CD14-positive monocyte (primary cell): Measurements from ENCODE around the gene MYZAP. TPM values are rescaled to one million over a fixed set of nuclear protein-coding genes. Genes with fewer than 3 reads are reported as not detected.

Experiments used
- DNase-seq, 3 donors: peaks; one replicate each; pipeline ENCODE4 v3.0.0-alpha.2; 2011 to 2022
- H2AFZ ChIP-seq: 2 replicates; pipeline ENCODE4 v1.6.0; 2012; ENCODE audit warnings: mild to moderate bottlenecking, low read depth, low read length, inconsistent platforms; ENCODE audit not compliant: insufficient read depth, poor library complexity, severe bottlenecking
- H3K27ac ChIP-seq, 2 donors: 1 replicate in 1 of 2; 2 replicates in 1 of 2; pipeline ENCODE4 v1.5.1; 2012 to 2013; ENCODE audit warnings: low read length in 2 of 2, control low read depth in 1 of 2, inconsistent platforms in 1 of 2, low read depth in 1 of 2, mild to moderate bottlenecking in 1 of 2
- H3K27me3 ChIP-seq, 2 donors: one replicate each; pipeline versions ENCODE4 v1.6.0 to v1.6.1; 2011 to 2013; ENCODE audit warnings: low read length in 2 of 2; ENCODE audit not compliant: control insufficient read depth in 2 of 2, insufficient read depth in 2 of 2
- H3K36me3 ChIP-seq, 2 donors: replicated peaks in 1 of 2; 1 replicate in 1 of 2; 2 replicates in 1 of 2; pipeline versions ENCODE4 v1.5.1 to v1.6.1; 2012 to 2013; ENCODE audit warnings: low read length in 2 of 2, control low read depth in 1 of 2, inconsistent platforms in 1 of 2, mild to moderate bottlenecking in 1 of 2; ENCODE audit not compliant: insufficient read depth in 2 of 2, control insufficient read depth in 1 of 2
- H3K4me1 ChIP-seq, 2 donors: 1 replicate in 1 of 2; 2 replicates in 1 of 2; pipeline versions ENCODE4 v1.5.1 to v1.6.1; 2012 to 2013; ENCODE audit warnings: low read length in 2 of 2, control low read depth in 1 of 2, inconsistent platforms in 1 of 2, mild to moderate bottlenecking in 1 of 2, moderate library complexity in 1 of 2; ENCODE audit not compliant: insufficient read depth in 2 of 2, control insufficient read depth in 1 of 2
- H3K4me2 ChIP-seq: replicated peaks from 2 replicates; pipeline ENCODE3; 2012; ENCODE audit warnings: low read length, moderate library complexity, mild to moderate bottlenecking; ENCODE audit not compliant: poor library complexity, severe bottlenecking; ENCODE audit errors: extremely low read depth
- H3K4me3 ChIP-seq, 3 experiments: fragments of 200-600 bp in 1 of 3; sonication (generic) in 1 of 3; replicated peaks in 1 of 3; 1 replicate in 2 of 3; 2 replicates in 1 of 3; pipeline ENCODE4 v1.5.1; 2011 to 2013; ENCODE audit warnings: low read length in 3 of 3, mild to moderate bottlenecking in 3 of 3, control low read depth in 2 of 3, low read depth in 2 of 3, inconsistent platforms in 1 of 3, moderate library complexity in 1 of 3
- H3K79me2 ChIP-seq: 2 replicates; pipeline ENCODE4 v1.6.0; 2012; ENCODE audit warnings: mild to moderate bottlenecking, control low read depth, inconsistent platforms, low read length, moderate library complexity; ENCODE audit not compliant: insufficient read depth
- H3K9ac ChIP-seq: 2 replicates; pipeline ENCODE4 v1.6.0; 2017; ENCODE audit warnings: low read length, mild to moderate bottlenecking; ENCODE audit not compliant: insufficient read depth, poor library complexity, severe bottlenecking
- H3K9me3 ChIP-seq, 2 donors: replicated peaks in 1 of 2; 1 replicate in 1 of 2; 2 replicates in 1 of 2; pipeline versions ENCODE4 v1.5.1 to v1.6.1; 2012 to 2013; ENCODE audit warnings: low read length in 2 of 2, control low read depth in 1 of 2; ENCODE audit not compliant: control insufficient read depth in 1 of 2, insufficient read depth in 1 of 2
- H4K20me1 ChIP-seq: 2 replicates; pipeline ENCODE4 v1.6.0; 2012; ENCODE audit warnings: mild to moderate bottlenecking, low read length, control low read depth, moderate library complexity; ENCODE audit not compliant: insufficient read depth
- H3K27ac Mint-ChIP-seq, 7 donors: one replicate each; pipeline ENCODE4 v1.8.0; 2020; ENCODE audit warnings: mild to moderate bottlenecking in 7 of 7, mixed read lengths in 7 of 7, moderate library complexity in 6 of 7, inconsistent platforms in 2 of 7
- H3K27me3 Mint-ChIP-seq, 3 donors: one replicate each; pipeline ENCODE4 v1.8.0; 2021 to 2022; ENCODE audit warnings: low read depth in 3 of 3, mild to moderate bottlenecking in 3 of 3, mixed read lengths in 3 of 3, moderate library complexity in 3 of 3, inconsistent platforms in 1 of 3
- H3K36me3 Mint-ChIP-seq, 2 donors: one replicate each; pipeline ENCODE4 v1.8.0; 2020; ENCODE audit warnings: mixed read lengths in 2 of 2, inconsistent platforms in 1 of 2, mild to moderate bottlenecking in 1 of 2
- H3K4me1 Mint-ChIP-seq: one replicate; pipeline ENCODE4 v1.8.0; 2020; ENCODE audit warnings: mild to moderate bottlenecking, mixed read lengths
- H3K4me3 Mint-ChIP-seq, 2 donors: one replicate each; pipeline ENCODE4 v1.8.0; 2020; ENCODE audit warnings: mild to moderate bottlenecking in 2 of 2, mixed read lengths in 2 of 2, moderate library complexity in 1 of 2
- H3K9me3 Mint-ChIP-seq, 7 donors: one replicate each; pipeline ENCODE4 v1.8.0; 2020 to 2022; ENCODE audit warnings: mixed read lengths in 7 of 7, mild to moderate bottlenecking in 6 of 7, moderate library complexity in 6 of 7, inconsistent platforms in 2 of 7
- CTCF ChIP-seq: fragments of 200-600 bp; IDR thresholded peaks from one replicate; pipeline ENCODE4 v1.8.0; 2022; ENCODE audit warnings: antibody characterized with exemption, mild to moderate bottlenecking
- WGBS: methylation state at CpG from one replicate; pipeline ENCODE4 v1.1.5; 2013; ENCODE audit warnings: missing lambda C conversion rate; ENCODE audit not compliant: insufficient coverage; 5-methylcytosine and 5-hydroxymethylcytosine counted together
- intact Hi-C, 2 donors: fragments of 100-400 bp; cut with micrococcal nuclease; formaldehyde crosslinking; loops; one replicate each; pipeline versions ENCODE4 v1.15.0 to v1.15.1; 2023
- polyA plus RNA-seq, 3 donors: library from polyadenylated mRNA; depleted of rRNA in 1 of 3; unstranded in 2 of 3; stranded (reverse) in 1 of 3; fragments of 300-500 nt in 2 of 3; fragments of >200 nt in 1 of 3; fragmentation: Illumina TruSeq in 2 of 3; gene quantifications; 1 replicate in 2 of 3; 2 replicates in 1 of 3; pipeline ENCODE4 v1.2.3, GENCODE V29; 2012 to 2021

MYZAP gene
- polyA plus RNA-seq, 3 donors: 0.12 to 0.13 TPM; not detected in 1

DNA sequence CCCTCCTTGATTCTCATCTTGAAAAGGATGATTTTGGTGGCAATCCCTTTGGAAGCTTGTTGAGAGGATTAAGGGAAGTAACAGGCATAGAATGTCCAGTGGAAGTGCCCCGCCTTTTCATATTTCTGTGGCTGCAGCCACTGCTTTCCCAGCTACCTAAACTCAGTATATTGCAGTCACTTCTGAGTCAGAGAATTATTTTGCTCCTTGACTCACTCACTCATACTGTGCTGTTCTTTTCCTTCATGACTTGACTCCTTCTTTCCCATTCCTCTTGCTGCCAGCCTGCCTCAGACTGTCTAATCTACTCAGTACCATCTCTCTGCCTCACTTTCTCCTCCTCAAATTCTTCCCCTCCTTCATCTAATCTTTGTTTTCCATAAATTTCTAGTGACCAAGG is 88.3 kb downstream of the MYZAP start:
- H3K9ac ChIP-seq: no peak overlapping the region
- no CpG with 5 or more reads among the region's 1 CpG for WGBS
- no peaks in the 10 kb centered on the region for H3K36me3 ChIP-seq
- no peaks in the 10 kb centered on the region for H3K79me2 ChIP-seq
- no peak overlapping the region for H3K27ac ChIP-seq
- Mint-ChIP-seq H3K27ac (no peak overlapping the region), H3K4me3 (no peak overlapping the region), H3K4me1 (peaks cover 3% of the 10 kb centered on the region), H3K36me3 (no peaks in the 10 kb centered on the region), H3K27me3 (peaks cover 0 to 8% (median 0%) of the 10 kb centered on the region in 3 donors), H3K9me3 (peaks cover 0 to 2% (median 0%) of the 10 kb centered on the region in 7 donors)
- H3K4me2 ChIP-seq: no peak overlapping the region
- no peaks in the 10 kb centered on the region for H3K9me3 ChIP-seq
- H3K27me3 ChIP-seq: no peaks in the 10 kb centered on the region
- TF ChIP-seq CTCF: no peak
- no peak overlapping the region for H2AFZ ChIP-seq
- no peaks in the 10 kb centered on the region for H3K4me1 ChIP-seq
- no peaks in the 10 kb centered on the region for H4K20me1 ChIP-seq
- no peak overlapping the region for H3K4me3 ChIP-seq
- no peak for DNase-seq
- intact Hi-C loops: no loop called here

- no peaks in the 10 kb centered on the region for H3K36me3 Mint-ChIP-seq
- no peak for TF ChIP-seq CTCF
- no peak overlapping the region for H3K9ac ChIP-seq
- no peak overlapping the region for H3K4me3 Mint-ChIP-seq
- peaks cover 0 to 8% (median 0%) of the 10 kb centered on the region in 3 donors for H3K27me3 Mint-ChIP-seq
- H3K4me1 Mint-ChIP-seq: peaks cover 3% of the 10 kb centered on the region
- no peaks in the 10 kb centered on the region for H4K20me1 ChIP-seq
- H3K27ac Mint-ChIP-seq: no peak overlapping the region
- no peaks in the 10 kb centered on the region for H3K4me1 ChIP-seq
- H2AFZ ChIP-seq: no peak overlapping the region
- DNase-seq: no peak
- no peaks in the 10 kb centered on the region for H3K9me3 ChIP-seq
- no peaks in the 10 kb centered on the region for H3K79me2 ChIP-seq
- H3K27me3 ChIP-seq: no peaks in the 10 kb centered on the region
- H3K9me3 Mint-ChIP-seq: peaks cover 0 to 2% (median 0%) of the 10 kb centered on the region in 7 donors
- H3K4me3 ChIP-seq: no peak overlapping the region
- H3K27ac ChIP-seq: no peak overlapping the region
- no peak overlapping the region for H3K4me2 ChIP-seq
- no peaks in the 10 kb centered on the region for H3K36me3 ChIP-seq
- intact Hi-C loops: no loop called here
- WGBS: no CpG with 5 or more reads among the region's 1 CpG
Measured at GRCh38 chr15:57681011-57681410, 89.3 kb downstream of the MYZAP start.
